ENCODE measurements around the gene PARD3. TPM values are rescaled to one million over a fixed set of nuclear protein-coding genes. Genes with fewer than 3 reads are reported as not detected.

The PARD3 gene
- total RNA-seq, 2 experiments from 2014 or later = 0.53 to 0.71 TPM

- Histone ChIP-seq H3K27me3 (ENCODE audit: control insufficient read depth in 1 of 2, insufficient read depth in 2 of 2, low read length in 2 of 2) (no peaks in the 10 kb centered on the region), H3K4me3 (ENCODE audit: low read length) (no peak overlapping the region), H3K36me3 (ENCODE audit: insufficient read depth, low read length) (no peaks in the 10 kb centered on the region), H3K9me3 (ENCODE audit: control insufficient read depth in 1 of 2, insufficient read depth in 1 of 2, low read length in 2 of 2) (no peaks in the 10 kb centered on the region), H3K4me1 (ENCODE audit: insufficient read depth, low read length) (no peaks in the 10 kb centered on the region), H3K27ac (ENCODE audit: low read depth in 1 of 2, low read length in 2 of 2) (no peak overlapping the region)
- intact Hi-C loops (cut with DNase I, micrococcal nuclease) = no loop called here
- no peaks in the 10 kb centered on the region for H3K27me3 Mint-ChIP-seq
- no peaks in the 10 kb centered on the region for H3K9me3 Mint-ChIP-seq
- no peak overlapping the region for H3K27ac Mint-ChIP-seq
- POLR2A ChIA-PET = no interaction called here
- DNase-seq (no peak), ATAC-seq (ENCODE audit: poor library complexity) (no peak)
- CTCF ChIA-PET = no interaction called here
- H3K4me3 Mint-ChIP-seq = no peak overlapping the region
- H3K4me1 Mint-ChIP-seq (ENCODE audit: low read depth) = no peaks in the 10 kb centered on the region
- TF ChIP-seq CTCF (IDR thresholded peaks at IDR 0.05) = no peak
- H3K36me3 Mint-ChIP-seq (ENCODE audit: low read depth) = no peaks in the 10 kb centered on the region
Measured at GRCh38 chr10:34677132-34677531, 138.0 kb downstream of the PARD3 start.

DNA sequence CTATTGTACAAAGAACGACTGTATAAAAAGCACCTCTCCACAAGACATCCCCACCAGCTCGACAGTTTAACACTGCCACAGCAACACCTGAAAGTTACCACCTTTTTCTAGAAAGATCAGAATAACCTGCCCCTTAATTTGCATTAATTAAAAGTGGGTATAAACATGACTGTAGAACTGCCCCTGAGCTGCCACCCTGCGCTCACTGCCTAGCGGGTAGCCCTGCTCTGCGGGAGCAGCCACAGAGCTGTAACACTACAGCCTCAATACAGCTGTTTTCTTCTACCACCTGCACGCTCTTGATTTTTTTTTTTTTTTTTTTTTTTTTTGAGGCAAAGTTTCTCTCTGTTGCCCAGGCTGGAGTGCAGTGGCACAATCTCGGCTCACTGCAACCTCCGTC lies 140.9 kb downstream of the PARD3 start:
- Mint-ChIP-seq H3K36me3 (ENCODE audit: low read depth) (no peaks in the 10 kb centered on the region), H3K27ac (no peak overlapping the region), H3K4me1 (ENCODE audit: low read depth) (no peaks in the 10 kb centered on the region), H3K4me3 (no peak overlapping the region), H3K27me3 (no peaks in the 10 kb centered on the region), H3K9me3 (no peaks in the 10 kb centered on the region)
- Histone ChIP-seq H3K27ac (ENCODE audit: low read depth in 1 of 2, low read length in 2 of 2) (no peak overlapping the region), H3K4me3 (ENCODE audit: low read length) (no peak overlapping the region), H3K36me3 (ENCODE audit: insufficient read depth, low read length) (no peaks in the 10 kb centered on the region), H3K4me1 (ENCODE audit: insufficient read depth, low read length) (no peaks in the 10 kb centered on the region), H3K9me3 (ENCODE audit: control insufficient read depth in 1 of 2, insufficient read depth in 1 of 2, low read length in 2 of 2) (no peaks in the 10 kb centered on the region), H3K27me3 (ENCODE audit: control insufficient read depth in 1 of 2, insufficient read depth in 2 of 2, low read length in 2 of 2) (no peaks in the 10 kb centered on the region)
- TF ChIP-seq CTCF (IDR thresholded peaks at IDR 0.05) = no peak
- ATAC-seq (ENCODE audit: poor library complexity) (no peak), DNase-seq (no peak)
- CTCF ChIA-PET = no interaction called here
- intact Hi-C loops (cut with DNase I, micrococcal nuclease) = no loop called here
- POLR2A ChIA-PET = no interaction called here

DNA sequence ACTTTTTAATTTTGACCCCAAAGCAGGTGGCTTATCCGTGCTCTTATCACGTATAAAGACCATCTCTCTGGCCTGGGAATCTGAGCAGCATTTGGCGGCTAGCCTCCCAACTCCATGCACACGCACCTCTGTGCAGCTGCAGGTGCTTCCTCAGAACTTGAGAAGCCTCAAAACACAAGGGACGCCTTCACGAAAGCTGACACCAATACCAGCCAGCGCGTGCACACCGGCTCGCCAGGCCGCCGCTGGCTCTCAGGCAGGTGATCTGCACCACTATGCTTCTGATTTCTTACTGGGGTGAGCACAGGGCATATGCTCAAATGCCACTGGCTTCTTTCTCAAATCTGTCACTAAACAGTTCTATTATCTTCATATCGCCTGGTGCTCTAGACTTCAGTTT lies 145.0 kb downstream of the PARD3 start:
- ATAC-seq (ENCODE audit: poor library complexity) (no peak), DNase-seq (no peak)
- intact Hi-C loops (cut with DNase I, micrococcal nuclease) = no loop called here
- POLR2A ChIA-PET = no interaction called here
- no peak for TF ChIP-seq CTCF (IDR thresholded peaks at IDR 0.05)
- Mint-ChIP-seq H3K27ac (no peak overlapping the region), H3K4me1 (ENCODE audit: low read depth) (no peaks in the 10 kb centered on the region), H3K4me3 (no peak overlapping the region), H3K36me3 (ENCODE audit: low read depth) (no peaks in the 10 kb centered on the region), H3K9me3 (no peaks in the 10 kb centered on the region), H3K27me3 (peaks cover 3% of the 10 kb centered on the region)
- Histone ChIP-seq H3K4me3 (ENCODE audit: low read length) (no peak overlapping the region), H3K4me1 (ENCODE audit: insufficient read depth, low read length) (no peaks in the 10 kb centered on the region), H3K36me3 (ENCODE audit: insufficient read depth, low read length) (no peaks in the 10 kb centered on the region), H3K9me3 (ENCODE audit: control insufficient read depth in 1 of 2, insufficient read depth in 1 of 2, low read length in 2 of 2) (no peaks in the 10 kb centered on the region), H3K27ac (ENCODE audit: low read depth in 1 of 2, low read length in 2 of 2) (no peak overlapping the region), H3K27me3 (ENCODE audit: control insufficient read depth in 1 of 2, insufficient read depth in 2 of 2, low read length in 2 of 2) (no peaks in the 10 kb centered on the region)
- CTCF ChIA-PET = no interaction called here
